Stimulated activated CD8-positive, alpha-beta memory T cell treated with anti-CD3 and anti-CD28 coated beads, Interleukin-12 subunit alpha, Interleukin-12 subunit beta, amount 100 ng/mL, for 1 hour (primary cell): ENCODE measurements around the gene BTBD8.
"Not testable (repeated sequence)": the region's sequence is repeated elsewhere in the genome, so short reads cannot be mapped to it uniquely, and the experiment has no call there.

Experiments
- DNase-seq: peaks from one replicate; pipeline ENCODE4 v3.0.0-alpha.2; 2020; ENCODE audit warnings: low read depth

Gene BTBD8

GRCh38 chr1:92080128-92080985 is at the start of gene BTBD8:
TSS of gene BTBD8 (plus strand) at chr1:92080345. CDS start at chr1:92080572, 227 bp downstream.
- peak; percentile 77 for DNase-seq

- DNase-seq: no peak
These were observed 49.5 kb upstream of the BTBD8 start for GRCh38 chr1:92030656-92031107.

GRCh38 chr1:92031281-92032110 is 48.6 kb upstream of the BTBD8 start:
- no peak for DNase-seq

- DNase-seq: no peak
These were observed 42.7 kb upstream of the BTBD8 start for GRCh38 chr1:92037400-92037799.

GRCh38 chr1:92038695-92039346 is 41.3 kb upstream of the BTBD8 start:
- DNase-seq: no peak

GRCh38 chr1:92040971-92041370 is 39.2 kb upstream of the BTBD8 start:
- DNase-seq: no peak

- no peak for DNase-seq
These were observed 36.5 kb upstream of the BTBD8 start for GRCh38 chr1:92043621-92044020.

- DNase-seq: no peak
These were observed 34.2 kb upstream of the BTBD8 start for GRCh38 chr1:92045766-92046495.

GRCh38 chr1:92051948-92052347 is 28.2 kb upstream of the BTBD8 start:
- no peak for DNase-seq

- no peak for DNase-seq
These were observed 15.1 kb upstream of the BTBD8 start for GRCh38 chr1:92065042-92065441.

- no peak for DNase-seq
These were observed 13.8 kb upstream of the BTBD8 start for GRCh38 chr1:92066321-92066720.

GRCh38 chr1:92070892-92071291 is 9.3 kb upstream of the BTBD8 start:
- DNase-seq: no peak

GRCh38 chr1:92074446-92074845 is 5.7 kb upstream of the BTBD8 start:
- not testable (repeated sequence) for DNase-seq

GRCh38 chr1:92075311-92075710 is 4.8 kb upstream of the BTBD8 start, which contains the start of gene SETSIP:
TSS of gene SETSIP (minus strand) at chr1:92075411. CDS start at chr1:92075411, 0 bp downstream.
- DNase-seq: no peak

GRCh38 chr1:92076363-92076762 is 3.8 kb upstream of the BTBD8 start:
- DNase-seq: no peak

- DNase-seq: not testable (repeated sequence)
These were observed 2.1 kb upstream of the BTBD8 start for GRCh38 chr1:92078077-92078476.

GRCh38 chr1:92079441-92079840 is 704 bp upstream of the BTBD8 start:
- no peak for DNase-seq

- no peak for DNase-seq
These were observed 886 bp downstream of the BTBD8 start for GRCh38 chr1:92081031-92081430.

GRCh38 chr1:92084651-92085050 is 4.5 kb downstream of the BTBD8 start:
- DNase-seq: no peak

- no peak for DNase-seq
These were observed 5.6 kb downstream of the BTBD8 start for GRCh38 chr1:92085727-92086126.

- DNase-seq: no peak
These were observed 7.4 kb downstream of the BTBD8 start for GRCh38 chr1:92087542-92087941.

GRCh38 chr1:92091625-92092024 is 11.5 kb downstream of the BTBD8 start:
- DNase-seq: no peak
